HUES6 (cell line): ENCODE results near the gene MDP1.

Experiments used
- H3K27ac ChIP-seq: 2 replicates; pipeline ENCODE4 v1.7.0; 2013; ENCODE audit warnings: low read depth, mild to moderate bottlenecking, low read length, inconsistent platforms
- H3K27me3 ChIP-seq: 2 replicates; pipeline ENCODE4 v1.6.1; 2013; ENCODE audit warnings: low read length; ENCODE audit not compliant: control insufficient read depth, insufficient read depth
- H3K36me3 ChIP-seq: 2 replicates; pipeline ENCODE4 v1.6.1; 2013; ENCODE audit warnings: low read length; ENCODE audit not compliant: control insufficient read depth, insufficient read depth
- H3K4me1 ChIP-seq: 2 replicates; pipeline ENCODE4 v1.6.1; 2013; ENCODE audit warnings: low read length; ENCODE audit not compliant: control insufficient read depth, insufficient read depth
- H3K4me3 ChIP-seq: 2 replicates; pipeline ENCODE4 v1.5.1; 2013; ENCODE audit warnings: low read depth, low read length
- H3K9ac ChIP-seq: one replicate; pipeline ENCODE4 v1.6.1; 2013; ENCODE audit warnings: mild to moderate bottlenecking, low read length
- H3K9me3 ChIP-seq: 2 replicates; pipeline ENCODE4 v1.6.1; 2013; ENCODE audit warnings: low read depth, low read length; ENCODE audit not compliant: control insufficient read depth, insufficient read depth

Gene MDP1

DNA sequence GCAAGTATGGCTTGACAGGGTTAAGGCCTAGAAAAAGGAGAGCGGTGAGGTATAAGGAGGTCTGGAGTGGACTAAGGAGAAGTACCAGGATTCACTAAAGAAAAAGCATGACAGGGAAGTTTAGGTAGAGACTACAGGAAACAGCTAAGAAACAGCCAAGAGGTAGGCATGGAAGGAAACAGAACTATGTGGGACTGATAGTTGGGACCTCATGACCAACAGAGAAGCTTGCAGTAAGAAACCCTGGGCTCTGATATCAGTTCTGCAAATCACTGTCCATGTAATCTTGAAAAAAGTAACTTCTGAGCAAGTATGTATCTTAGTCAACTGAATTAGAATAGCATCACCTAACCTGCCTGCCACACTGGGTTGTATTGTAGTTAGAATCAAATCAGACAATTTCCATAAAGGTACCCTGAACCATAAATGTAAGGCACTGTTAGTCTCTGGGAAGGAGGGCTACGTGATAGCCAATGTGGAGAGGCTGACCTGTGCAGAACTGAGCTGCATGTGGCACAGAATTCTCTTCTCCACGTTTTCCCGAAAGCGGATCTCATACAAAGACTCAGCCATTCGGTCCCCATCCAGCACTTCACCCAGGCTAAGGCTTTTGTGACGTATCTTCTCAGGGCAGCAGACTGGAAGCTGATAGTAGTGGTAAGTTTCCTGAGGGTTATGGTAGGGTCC is 21.5 kb downstream of the MDP1 start:
- no peak overlapping the region for H3K27ac ChIP-seq
- H3K9me3 ChIP-seq, result no peaks in the 10 kb centered on the region; the same call in 1 of the 2 replicates
- no peaks in the 10 kb centered on the region for H3K27me3 ChIP-seq
- H3K9ac ChIP-seq, result peak overlapping the region; percentile 98
- peaks cover 38% of the 10 kb centered on the region for H3K36me3 ChIP-seq
- peak overlapping the region; percentile 89 for H3K4me3 ChIP-seq
- H3K4me1 ChIP-seq, result peaks cover 6% of the 10 kb centered on the region; the same call in 1 of the 2 replicates

DNA sequence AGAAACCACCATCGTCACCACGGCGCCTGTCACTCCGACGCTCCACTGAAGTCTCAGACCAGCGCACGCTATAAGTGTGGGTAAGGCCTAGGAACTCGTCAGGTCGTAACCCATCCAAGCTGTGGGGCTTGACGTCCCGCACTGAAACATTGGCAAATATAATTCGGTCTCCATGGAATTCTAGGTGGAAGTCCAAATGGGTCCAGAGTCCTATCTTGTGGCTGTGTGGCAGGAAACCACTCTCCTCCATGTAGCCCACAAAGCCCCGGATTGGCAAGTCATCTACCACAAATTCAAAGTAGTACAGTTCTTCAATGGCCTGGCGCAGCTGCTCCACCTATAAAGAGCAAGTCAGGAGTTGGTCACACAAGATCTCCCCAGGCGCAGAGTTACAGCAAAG is 22.9 kb downstream of the MDP1 start:
- peaks cover 31% of the 10 kb centered on the region for H3K36me3 ChIP-seq
- H3K4me3 ChIP-seq, result no peak overlapping the region
- H3K4me1 ChIP-seq, result peaks cover 7% of the 10 kb centered on the region; the same call in 1 of the 2 replicates
- no peaks in the 10 kb centered on the region for H3K9me3 ChIP-seq
- H3K27ac ChIP-seq, result no peak overlapping the region
- H3K9ac ChIP-seq, result no peak overlapping the region
- no peaks in the 10 kb centered on the region for H3K27me3 ChIP-seq

DNA sequence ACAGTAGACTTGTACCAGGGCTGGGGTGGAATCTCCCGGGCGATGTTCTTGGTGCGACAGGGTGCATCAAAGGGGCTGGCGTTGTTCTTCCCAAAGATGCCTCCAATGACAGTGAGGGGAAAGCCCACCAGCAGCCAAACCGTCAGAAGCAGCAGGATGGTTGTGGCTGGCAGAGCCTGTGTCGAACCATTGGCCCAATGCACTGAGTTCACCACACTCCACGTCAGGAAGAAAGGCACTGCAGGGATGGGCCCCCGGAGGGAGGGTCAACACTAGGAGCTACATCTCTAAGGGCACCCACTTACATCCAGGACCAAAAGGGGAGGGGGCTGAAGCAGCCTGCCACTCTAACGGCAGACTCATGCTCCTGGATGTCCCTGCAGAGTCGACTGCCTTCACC is 25.4 kb downstream of the MDP1 start:
- no peaks in the 10 kb centered on the region for H3K9me3 ChIP-seq
- H3K27me3 ChIP-seq, result no peaks in the 10 kb centered on the region
- peaks cover 54% of the 10 kb centered on the region for H3K36me3 ChIP-seq
- no peak overlapping the region for H3K9ac ChIP-seq
- H3K4me3 ChIP-seq, result no peak overlapping the region
- H3K4me1 ChIP-seq, result peaks cover 11% of the 10 kb centered on the region; the same call in 1 of the 2 replicates
- no peak overlapping the region for H3K27ac ChIP-seq

DNA sequence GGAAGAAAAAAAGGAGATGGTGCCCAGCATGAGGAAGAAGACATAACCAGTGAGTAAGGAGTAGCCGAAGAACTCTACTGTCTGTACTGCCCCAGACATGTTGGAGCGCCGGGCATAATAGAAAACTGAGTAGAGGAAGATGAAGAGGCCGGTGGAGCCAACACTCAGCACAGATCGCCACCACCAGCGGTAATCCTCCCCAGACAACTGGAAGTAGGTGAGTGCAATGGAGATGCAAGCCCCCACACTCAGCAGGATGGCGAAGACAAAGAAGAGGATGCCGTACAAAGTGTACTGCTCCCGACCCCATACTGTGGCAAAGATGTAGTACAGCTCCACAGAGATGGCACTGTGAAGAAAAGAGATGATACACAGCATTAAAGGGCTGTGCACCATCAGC is 26.4 kb downstream of the MDP1 start:
- Histone ChIP-seq H3K4me1 (peaks cover 6% of the 10 kb centered on the region; the same call in 1 of the 2 replicates), H3K4me3 (0 out of 2 replicates have a peak overlapping the region, but pooled peaks have one; percentile 30), H3K27me3 (no peaks in the 10 kb centered on the region), H3K27ac (no peak overlapping the region), H3K36me3 (peaks cover 63% of the 10 kb centered on the region), H3K9ac (peak overlapping the region; percentile 36), H3K9me3 (no peaks in the 10 kb centered on the region)

DNA sequence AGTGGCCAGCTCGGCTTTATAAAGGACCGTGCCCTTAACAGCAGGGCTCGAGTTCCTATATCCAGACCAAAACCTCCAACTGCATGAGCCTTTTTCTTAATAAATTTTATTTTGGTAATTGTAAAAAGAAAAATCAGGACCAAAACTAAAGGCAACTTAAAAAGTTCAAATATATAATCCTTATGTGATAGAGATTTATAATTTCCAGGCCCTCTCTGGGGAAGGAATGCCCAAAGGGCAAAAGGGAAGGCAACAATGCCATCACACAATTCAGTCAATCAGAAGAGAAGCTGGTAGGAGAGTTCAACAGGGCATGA is 26.8 kb downstream of the MDP1 start:
- H3K9me3 ChIP-seq, result no peaks in the 10 kb centered on the region
- peak overlapping the region; percentile 30; the same call in 1 of the 2 replicates for H3K4me3 ChIP-seq
- no peaks in the 10 kb centered on the region for H3K27me3 ChIP-seq
- peaks cover 63% of the 10 kb centered on the region for H3K36me3 ChIP-seq
- no peak overlapping the region for H3K27ac ChIP-seq
- peaks cover 5% of the 10 kb centered on the region; the same call in 1 of the 2 replicates for H3K4me1 ChIP-seq
- peak overlapping the region; percentile 36 for H3K9ac ChIP-seq

DNA sequence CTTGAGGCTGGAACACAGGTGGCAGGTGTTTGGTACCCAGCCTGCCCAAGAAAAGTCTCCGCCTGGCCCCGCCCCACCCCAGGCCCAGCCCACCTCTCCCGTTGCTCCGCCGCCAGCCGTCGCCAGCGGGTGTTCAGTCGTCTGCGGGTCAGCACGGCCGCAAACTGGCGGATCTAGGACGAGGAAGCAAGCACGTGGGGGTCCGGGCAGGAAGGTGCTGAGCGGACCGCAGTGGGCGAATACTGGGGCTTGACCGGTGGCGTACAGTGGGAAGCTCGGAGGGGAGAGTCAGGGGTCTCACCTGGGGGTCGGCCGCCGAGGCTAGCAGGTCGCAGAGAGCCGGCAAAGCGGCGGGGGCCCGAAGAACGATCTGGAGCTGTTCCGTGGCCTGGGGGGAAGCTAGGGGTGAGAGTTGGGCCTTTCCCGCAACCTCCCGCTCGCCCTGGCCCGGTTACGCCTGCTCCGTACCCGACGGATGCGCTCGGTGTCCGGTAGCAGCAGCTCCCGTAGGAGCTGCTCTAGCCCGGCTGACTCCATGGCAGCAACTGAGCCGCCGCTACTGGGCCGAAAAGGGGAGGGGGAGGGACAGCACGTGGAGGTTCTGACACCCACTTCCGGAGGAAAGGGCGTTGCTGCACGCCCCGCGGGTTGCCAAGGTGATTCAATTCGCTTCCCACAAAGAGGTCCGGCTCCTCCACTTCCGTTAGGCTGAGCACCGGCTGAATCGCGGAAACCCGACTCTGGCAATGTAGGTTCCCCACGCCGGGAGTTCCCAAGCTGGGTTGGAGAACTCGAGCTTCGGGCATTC is 27.4 kb downstream of the MDP1 start, which contains the start of gene IPO4:
Gene IPO4, minus strand, starts transcription at position 566 of the 808 bp plus-strand sequence. Its CDS starts 29 bp downstream, at position 537.
- peak within 1 kb of the TSS; percentile 86 for H3K9ac ChIP-seq
- H3K27ac ChIP-seq, result peak within 1 kb of the TSS; percentile 30; the same call in 1 of the 2 replicates
- H3K4me3 ChIP-seq, result peak within 1 kb of the TSS; percentile 86
- no peaks in the 10 kb centered on the region for H3K27me3 ChIP-seq
- peaks cover 66% of the 10 kb centered on the region for H3K36me3 ChIP-seq
- H3K4me1 ChIP-seq, result peaks cover 5% of the 10 kb centered on the region; the same call in 1 of the 2 replicates
- H3K9me3 ChIP-seq, result no peaks in the 10 kb centered on the region

DNA sequence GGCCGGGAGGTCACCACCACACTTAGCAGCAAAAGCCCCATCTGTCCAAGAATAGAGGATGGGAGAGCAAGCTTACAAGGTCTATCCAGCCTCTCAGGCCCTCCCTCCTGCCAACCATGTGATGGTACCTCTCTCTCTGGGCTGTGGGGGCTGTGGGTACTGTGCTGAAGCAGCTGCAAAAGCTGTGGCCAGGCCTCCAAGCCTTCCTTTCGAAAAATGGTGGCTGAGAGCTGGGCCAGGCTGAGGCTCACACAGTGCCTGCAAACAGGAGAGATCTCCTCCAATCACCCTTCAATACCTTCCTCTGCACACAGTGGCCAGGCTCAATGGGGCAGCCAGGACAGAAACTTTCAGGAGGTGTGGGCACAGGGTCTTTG is 28.3 kb downstream of the MDP1 start:
- H3K27ac ChIP-seq, result no peak overlapping the region
- no peak overlapping the region for H3K9ac ChIP-seq
- H3K9me3 ChIP-seq, result no peaks in the 10 kb centered on the region
- peak overlapping the region; percentile 86 for H3K4me3 ChIP-seq
- H3K36me3 ChIP-seq, result peaks cover 69% of the 10 kb centered on the region
- H3K4me1 ChIP-seq, result peaks cover 5% of the 10 kb centered on the region; the same call in 1 of the 2 replicates
- H3K27me3 ChIP-seq, result no peaks in the 10 kb centered on the region

DNA sequence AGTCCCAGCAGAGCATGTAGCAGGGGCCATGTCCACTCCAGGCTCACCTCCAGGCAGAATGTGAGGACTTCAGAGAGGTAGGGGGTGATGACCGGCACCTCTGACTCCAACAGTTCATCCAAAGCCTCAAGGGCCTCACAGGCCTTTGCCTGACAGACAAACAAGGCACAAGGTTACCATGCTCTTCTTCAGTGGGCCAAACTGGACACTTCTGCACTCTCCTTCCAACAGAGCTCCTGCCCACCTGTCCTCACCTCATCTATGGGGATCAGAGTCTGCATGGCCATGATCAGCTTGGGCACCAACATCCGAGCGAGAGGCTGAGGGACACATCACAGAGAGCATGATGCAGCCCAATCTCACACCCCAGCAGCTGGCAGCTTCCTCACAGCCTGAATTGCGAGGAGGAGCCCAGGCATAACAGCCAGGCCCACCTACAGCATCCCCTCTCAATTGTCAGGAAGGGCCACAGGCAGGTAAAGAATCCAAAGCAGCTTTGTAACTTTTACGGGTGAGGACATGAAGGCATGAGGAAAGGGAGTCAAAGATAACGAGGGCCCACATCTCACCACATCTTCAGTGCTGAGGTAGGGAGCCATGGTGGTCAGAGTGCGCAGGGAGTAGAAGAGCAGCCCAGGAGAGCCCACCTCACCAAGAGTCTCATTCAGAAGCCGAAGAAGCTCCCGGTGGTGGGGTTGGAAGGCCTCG is 28.9 kb downstream of the MDP1 start:
- Histone ChIP-seq H3K9ac (no peak overlapping the region), H3K27ac (no peak overlapping the region), H3K36me3 (peaks cover 69% of the 10 kb centered on the region), H3K4me1 (peaks cover 5% of the 10 kb centered on the region; the same call in 1 of the 2 replicates), H3K4me3 (no peak overlapping the region), H3K9me3 (no peaks in the 10 kb centered on the region), H3K27me3 (no peaks in the 10 kb centered on the region)

DNA sequence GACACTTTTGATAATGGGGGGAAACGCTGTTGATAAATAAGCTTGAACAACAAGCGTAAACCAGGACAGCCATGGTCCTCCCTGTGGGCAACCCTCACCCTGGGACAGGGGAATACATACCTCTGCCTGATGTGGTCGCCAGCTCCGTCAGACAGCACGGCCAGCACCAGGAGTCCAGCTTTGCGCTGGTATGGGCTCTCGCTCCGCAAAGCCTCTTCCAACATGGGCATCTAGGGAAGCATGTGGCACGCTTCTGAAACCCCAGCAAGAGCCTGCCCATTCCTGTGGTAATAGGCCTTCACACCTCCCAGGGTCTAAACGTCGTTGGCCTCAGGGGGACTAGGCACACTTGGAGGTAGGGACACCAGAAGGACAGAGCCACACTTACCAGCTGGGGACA is 30.1 kb downstream of the MDP1 start:
- Histone ChIP-seq H3K4me3 (no peak overlapping the region), H3K27me3 (no peaks in the 10 kb centered on the region), H3K27ac (no peak overlapping the region), H3K9me3 (no peaks in the 10 kb centered on the region), H3K36me3 (peaks cover 78% of the 10 kb centered on the region), H3K9ac (no peak overlapping the region), H3K4me1 (peaks cover 5% of the 10 kb centered on the region; the same call in 1 of the 2 replicates)

DNA sequence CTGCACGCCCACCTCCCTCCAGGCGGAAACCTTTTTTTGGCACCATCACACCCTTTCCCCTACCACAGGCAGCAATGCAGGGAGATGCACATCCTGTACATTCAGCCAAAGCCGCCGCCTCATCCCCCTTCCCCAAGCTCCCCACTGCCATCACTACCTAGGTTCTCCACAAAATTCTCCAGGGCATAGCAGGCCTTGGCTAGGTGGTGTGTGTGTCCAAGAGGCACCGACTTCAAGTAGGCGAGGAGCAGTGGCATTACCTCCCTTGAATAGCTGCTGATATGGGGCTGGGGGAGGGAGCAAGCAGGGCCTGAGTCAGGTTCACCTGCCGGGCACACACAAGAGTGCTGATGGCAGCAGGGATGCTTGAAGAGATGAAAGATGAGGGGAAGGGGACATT is 30.8 kb downstream of the MDP1 start:
- peaks cover 5% of the 10 kb centered on the region; the same call in 1 of the 2 replicates for H3K4me1 ChIP-seq
- no peak overlapping the region for H3K27ac ChIP-seq
- no peak overlapping the region for H3K9ac ChIP-seq
- H3K9me3 ChIP-seq, result no peaks in the 10 kb centered on the region
- H3K27me3 ChIP-seq, result no peaks in the 10 kb centered on the region
- H3K4me3 ChIP-seq, result no peak overlapping the region
- H3K36me3 ChIP-seq, result peaks cover 80% of the 10 kb centered on the region
